BLaER1 (cell line): Measurements from ENCODE around the gene NRROS.

Experiments used
- H3K27ac ChIP-seq: shearing (Covaris generic); formaldehyde crosslinking; 2 replicates; pipeline ENCODE4 v1.8.1; 2022
- H3K27me3 ChIP-seq: shearing (Covaris generic); formaldehyde crosslinking; 2 replicates; pipeline ENCODE4 v1.8.1; 2022
- H3K36me3 ChIP-seq: shearing (Covaris generic); formaldehyde crosslinking; 2 replicates; pipeline ENCODE4 v1.8.1; 2022
- H3K4me1 ChIP-seq: shearing (Covaris generic); formaldehyde crosslinking; 2 replicates; pipeline ENCODE4 v1.8.1; 2022
- H3K4me2 ChIP-seq: shearing (Covaris generic); formaldehyde crosslinking; 2 replicates; pipeline ENCODE4 v1.8.1; 2022
- H3K4me3 ChIP-seq: shearing (Covaris generic); formaldehyde crosslinking; 2 replicates; pipeline ENCODE4 v1.8.1; 2022
- H3K9ac ChIP-seq: shearing (Covaris generic); formaldehyde crosslinking; 2 replicates; pipeline ENCODE4 v1.8.1; 2022
- H3K9me3 ChIP-seq: shearing (Covaris generic); formaldehyde crosslinking; 2 replicates; pipeline ENCODE4 v1.8.1; 2022
- H4K20me1 ChIP-seq: shearing (Covaris generic); formaldehyde crosslinking; 2 replicates; pipeline ENCODE4 v1.8.1; 2022
- Cebpa-rat ChIP-seq: shearing (Covaris generic); IDR thresholded peaks from 2 replicates; pipeline ENCODE4 v1.8.1; 2022

Gene NRROS

DNA sequence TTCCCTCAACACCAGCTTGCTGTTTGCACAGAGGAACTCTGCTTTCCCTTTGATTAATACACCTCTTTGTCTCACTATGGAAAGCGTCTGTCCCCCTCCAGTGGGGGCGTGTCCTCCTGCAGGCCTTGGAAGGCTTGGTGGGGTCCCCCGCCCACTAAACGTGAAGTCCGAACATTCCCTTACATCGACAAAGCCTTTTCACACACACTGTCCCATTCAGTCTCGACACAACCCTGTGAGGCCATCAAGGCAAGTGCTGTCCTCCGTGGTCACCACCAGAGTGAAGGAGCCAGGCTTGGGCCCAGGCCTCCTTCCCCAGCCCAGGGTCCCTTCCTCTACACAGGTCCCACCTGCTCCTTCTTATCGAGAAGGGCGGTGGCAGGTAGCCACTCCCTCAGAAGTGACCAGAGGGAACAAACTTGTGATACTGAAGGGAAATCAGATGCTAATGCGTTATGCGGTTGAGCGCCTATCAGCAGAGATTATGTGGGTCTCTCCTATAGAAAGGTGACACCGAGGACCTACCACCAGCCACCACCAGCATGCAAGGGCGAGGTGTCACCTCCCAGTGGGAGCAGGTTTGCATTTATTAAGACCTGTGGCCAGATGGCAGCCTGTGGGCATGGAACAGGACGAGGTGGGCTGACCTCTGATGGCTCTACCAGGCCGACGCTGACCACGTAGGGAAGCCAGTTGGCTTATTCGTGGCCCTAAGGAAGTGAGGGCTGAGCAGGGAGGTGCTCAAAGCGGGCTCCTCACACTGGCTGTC, 6.6 kb downstream of the NRROS start:
- H3K9me3 ChIP-seq: no peaks in the 10 kb centered on the region
- peak overlapping the region; percentile 36; the same call in 1 of the 2 replicates for H3K27ac ChIP-seq
- peaks cover 99% of the 10 kb centered on the region for H3K4me1 ChIP-seq
- peaks cover 74% of the 10 kb centered on the region for H3K36me3 ChIP-seq
- peak overlapping the region; percentile 98 for H3K4me2 ChIP-seq
- TF ChIP-seq Cebpa-rat: no peak
- no peaks in the 10 kb centered on the region for H3K27me3 ChIP-seq
- H3K4me3 ChIP-seq: no peak overlapping the region
- no peak overlapping the region for H3K9ac ChIP-seq
- H4K20me1 ChIP-seq: peaks cover 100% of the 10 kb centered on the region

DNA sequence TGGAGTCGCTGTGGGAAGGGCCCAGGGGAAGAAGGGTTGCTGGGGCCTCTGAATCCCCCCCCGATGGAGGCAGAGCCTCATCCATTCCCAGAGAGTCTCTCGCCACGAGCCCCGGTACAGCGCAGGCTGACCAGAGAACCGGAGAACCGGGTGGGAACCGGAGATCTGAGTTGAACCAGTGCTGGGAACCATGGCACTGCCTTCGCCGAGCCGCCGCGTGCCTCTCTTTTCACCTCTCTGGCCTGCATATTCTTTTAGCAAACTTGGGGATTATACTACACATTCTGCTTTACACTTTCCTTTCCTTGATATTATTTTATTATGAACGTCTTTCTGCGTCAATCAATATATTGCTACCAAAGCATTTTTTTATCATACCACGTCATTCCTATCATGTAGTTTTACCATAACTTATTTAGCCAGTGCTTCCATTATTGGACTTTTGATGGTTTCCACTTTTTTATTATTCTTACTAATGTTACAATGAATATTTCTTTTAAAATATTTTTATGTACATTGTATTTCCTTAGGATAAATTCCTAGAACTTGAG, 7.2 kb downstream of the NRROS start:
- peaks cover 100% of the 10 kb centered on the region for H4K20me1 ChIP-seq
- peaks cover 100% of the 10 kb centered on the region for H3K4me1 ChIP-seq
- H3K27me3 ChIP-seq: no peaks in the 10 kb centered on the region
- no peak for TF ChIP-seq Cebpa-rat
- peaks cover 80% of the 10 kb centered on the region for H3K36me3 ChIP-seq
- peak overlapping the region; percentile 98 for H3K4me2 ChIP-seq
- no peak overlapping the region for H3K4me3 ChIP-seq
- no peak overlapping the region for H3K9ac ChIP-seq
- H3K9me3 ChIP-seq: no peaks in the 10 kb centered on the region
- peak overlapping the region; percentile 13; the same call in 1 of the 2 replicates for H3K27ac ChIP-seq

DNA sequence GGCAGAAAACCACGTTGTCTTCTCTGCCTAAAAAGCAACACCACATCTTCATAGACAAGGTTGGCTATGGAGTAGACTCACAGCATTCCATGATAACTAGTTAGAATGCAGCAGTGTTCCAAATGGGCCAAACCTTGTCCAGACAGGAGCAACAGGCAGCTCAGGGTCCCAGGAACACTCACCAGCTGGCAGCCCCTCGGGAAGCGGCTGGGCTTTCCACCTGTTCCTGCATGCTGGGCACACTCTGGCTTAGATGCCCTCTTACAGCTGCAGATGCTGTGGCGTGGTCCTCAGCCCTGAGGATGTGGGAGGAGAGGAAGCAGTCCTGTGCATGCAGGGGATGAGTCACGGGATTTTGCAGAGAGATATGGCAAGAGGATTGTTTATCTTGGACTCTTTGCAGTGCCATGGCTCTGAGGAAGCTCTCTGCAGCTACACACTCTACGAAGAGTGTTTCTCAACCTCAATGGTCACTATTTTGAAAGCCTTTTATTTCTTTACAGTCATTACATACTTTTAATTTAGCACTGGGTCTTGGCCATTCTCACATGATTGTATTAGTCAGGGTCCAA, 11.3 kb downstream of the NRROS start:
- H3K36me3 ChIP-seq: peaks cover 97% of the 10 kb centered on the region
- no peaks in the 10 kb centered on the region for H3K9me3 ChIP-seq
- H3K4me2 ChIP-seq: peak overlapping the region; percentile 76
- H3K9ac ChIP-seq: no peak overlapping the region
- peaks cover 100% of the 10 kb centered on the region for H4K20me1 ChIP-seq
- no peak for TF ChIP-seq Cebpa-rat
- no peak overlapping the region for H3K4me3 ChIP-seq
- H3K4me1 ChIP-seq: peaks cover 99% of the 10 kb centered on the region
- no peak overlapping the region for H3K27ac ChIP-seq
- H3K27me3 ChIP-seq: no peaks in the 10 kb centered on the region

DNA sequence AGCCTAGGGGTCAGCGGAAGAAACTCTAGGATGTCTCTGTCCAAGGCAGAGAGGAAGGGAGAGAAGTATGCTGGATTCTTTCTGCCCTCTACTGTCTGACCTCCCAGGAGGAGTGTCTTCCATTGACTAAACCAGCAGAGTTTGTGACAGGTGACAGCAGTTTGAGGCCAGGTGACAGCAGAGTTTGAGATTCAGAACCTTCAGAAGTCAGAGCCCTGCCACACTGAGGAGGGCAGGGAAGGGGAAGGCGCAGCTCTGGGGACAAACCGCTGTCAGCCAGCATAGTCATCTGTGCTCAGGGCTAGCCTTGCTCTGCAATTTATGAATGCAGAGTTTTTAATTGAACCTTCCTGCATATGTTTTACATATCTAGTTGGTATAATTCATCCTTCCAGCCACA, 12.3 kb downstream of the NRROS start:
- TF ChIP-seq Cebpa-rat: no peak
- Histone ChIP-seq H3K9me3 (no peaks in the 10 kb centered on the region), H3K4me2 (peak overlapping the region; percentile 76), H3K4me1 (peaks cover 98% of the 10 kb centered on the region), H3K27me3 (no peaks in the 10 kb centered on the region), H3K36me3 (peaks cover 97% of the 10 kb centered on the region), H3K9ac (no peak overlapping the region), H4K20me1 (peaks cover 100% of the 10 kb centered on the region), H3K4me3 (no peak overlapping the region), H3K27ac (peak overlapping the region; percentile 46; the same call in 1 of the 2 replicates)

DNA sequence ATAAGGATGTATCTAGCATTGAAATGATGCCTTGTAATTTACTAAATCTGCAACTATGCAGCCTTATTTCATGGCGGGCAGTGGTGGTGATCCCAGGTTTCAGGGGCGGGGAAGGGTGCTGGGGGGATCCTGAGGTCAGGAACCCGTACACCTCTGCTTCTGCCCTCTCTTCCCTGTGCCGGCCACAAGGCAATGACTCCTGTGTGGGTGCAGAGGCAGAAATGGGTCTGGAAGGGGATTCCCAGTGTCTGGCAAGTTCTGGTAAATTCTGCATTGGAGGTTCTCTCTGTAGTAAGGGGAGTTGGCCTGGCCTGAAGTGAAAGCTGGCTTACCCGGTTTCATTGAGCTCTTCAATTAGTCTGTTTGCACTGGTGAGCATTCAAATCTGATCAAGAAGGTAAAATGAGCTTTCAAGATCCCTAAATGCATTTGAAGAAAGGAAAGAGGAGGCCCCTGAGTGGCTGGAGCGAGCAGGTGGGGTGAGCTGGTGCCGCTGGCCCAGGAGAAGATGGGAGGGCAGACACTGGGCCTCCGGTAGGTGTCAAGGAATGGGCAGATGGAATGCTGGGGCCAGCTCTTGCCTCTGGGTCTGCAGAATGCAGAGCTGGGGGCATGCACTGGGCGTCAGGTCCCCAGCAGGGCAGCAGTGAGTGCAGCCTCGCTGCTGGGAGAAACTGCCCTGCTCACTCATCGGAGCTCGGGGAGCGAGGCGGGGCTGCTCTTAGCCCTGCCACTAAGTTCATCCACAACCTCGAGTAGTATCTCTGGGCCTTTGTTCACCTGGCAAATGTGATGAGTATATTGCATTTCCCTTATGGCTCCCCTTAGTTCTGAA, 13.7 kb downstream of the NRROS start:
- Histone ChIP-seq H3K27me3 (no peaks in the 10 kb centered on the region), H3K4me2 (peak overlapping the region; percentile 76), H4K20me1 (peaks cover 100% of the 10 kb centered on the region), H3K9ac (peak overlapping the region; percentile 60), H3K4me1 (peaks cover 85% of the 10 kb centered on the region), H3K9me3 (no peaks in the 10 kb centered on the region), H3K36me3 (peaks cover 97% of the 10 kb centered on the region), H3K4me3 (no peak overlapping the region), H3K27ac (peak overlapping the region; percentile 46)
- TF ChIP-seq Cebpa-rat: no peak

DNA sequence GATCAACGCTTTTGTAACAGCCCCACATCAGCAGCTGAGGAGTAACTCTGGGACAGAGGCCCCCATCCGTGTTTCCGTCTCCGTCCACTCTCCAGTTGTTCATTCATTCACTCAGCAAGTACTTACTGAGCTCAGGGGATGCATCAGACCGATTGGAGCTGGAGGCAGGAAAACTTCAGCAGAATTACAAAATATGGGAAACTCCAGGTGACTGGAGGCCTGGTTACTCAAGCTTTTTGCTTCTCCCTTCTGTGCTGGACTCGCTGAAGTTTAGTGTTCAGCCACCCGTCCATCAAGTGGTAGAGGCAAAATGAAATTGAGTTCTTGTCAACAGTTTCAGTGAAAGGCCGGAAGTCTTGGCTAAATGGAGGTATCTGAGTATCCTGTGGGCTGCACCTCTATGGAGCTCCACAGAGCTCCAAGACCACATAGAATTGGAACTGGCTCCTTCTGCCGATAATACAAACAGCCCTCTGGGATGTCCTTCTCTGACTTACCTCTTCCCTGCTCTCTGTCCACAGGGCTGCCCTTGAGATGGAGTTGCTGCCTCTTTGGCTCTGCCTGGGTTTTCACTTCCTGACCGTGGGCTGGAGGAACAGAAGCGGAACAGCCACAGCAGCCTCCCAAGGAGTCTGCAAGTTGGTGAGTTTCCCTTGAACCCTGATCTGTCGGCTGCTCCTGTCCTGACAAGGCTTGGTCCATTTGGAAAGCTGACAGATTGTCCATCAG, 14.7 kb downstream of the NRROS start:
- H3K4me1 ChIP-seq: peaks cover 75% of the 10 kb centered on the region
- H3K9me3 ChIP-seq: no peaks in the 10 kb centered on the region
- TF ChIP-seq Cebpa-rat: no peak
- no peak overlapping the region for H3K4me3 ChIP-seq
- peak overlapping the region; percentile 46 for H3K27ac ChIP-seq
- H4K20me1 ChIP-seq: peaks cover 100% of the 10 kb centered on the region
- H3K36me3 ChIP-seq: peaks cover 97% of the 10 kb centered on the region
- H3K9ac ChIP-seq: peak overlapping the region; percentile 60
- H3K27me3 ChIP-seq: no peaks in the 10 kb centered on the region
- H3K4me2 ChIP-seq: peak overlapping the region; percentile 76

DNA sequence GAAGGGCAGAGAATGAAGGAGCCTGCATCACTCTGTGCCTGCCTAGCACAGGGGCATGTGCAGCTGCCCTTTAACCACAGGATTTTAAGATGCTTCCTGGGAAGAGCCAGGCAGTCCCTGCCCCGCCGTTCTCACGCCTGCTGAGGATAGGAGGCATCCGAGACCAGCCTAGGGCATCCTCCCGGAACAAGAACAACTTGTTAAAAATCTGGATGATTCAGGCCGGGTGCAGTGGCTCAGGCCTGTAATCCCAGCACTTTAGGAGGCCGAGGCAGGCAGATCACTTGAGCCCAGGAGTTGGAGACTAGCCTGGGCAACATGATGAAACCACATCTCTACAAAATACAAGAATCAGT, 15.2 kb downstream of the NRROS start:
- Histone ChIP-seq H3K4me2 (peak overlapping the region; percentile 76), H4K20me1 (peaks cover 100% of the 10 kb centered on the region), H3K4me3 (no peak overlapping the region)

DNA sequence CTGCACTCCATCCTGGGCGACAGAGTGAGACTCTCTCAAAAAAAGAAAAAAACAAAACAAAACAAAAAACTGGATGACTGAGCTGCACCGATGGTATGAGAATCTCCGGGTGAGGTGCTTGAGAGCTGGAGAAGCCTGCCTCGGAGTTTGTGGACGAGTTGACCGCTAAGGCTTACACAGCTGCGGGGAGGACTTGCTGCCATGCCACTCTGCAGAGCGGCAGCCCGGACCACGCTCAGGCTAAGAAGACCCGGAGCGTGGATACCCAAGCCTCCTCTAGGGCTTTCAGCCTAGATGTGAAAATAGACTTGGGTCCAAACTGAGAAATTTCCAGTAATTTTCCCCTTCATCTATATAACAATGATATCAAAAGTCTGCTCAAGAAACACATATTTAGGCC, 16.0 kb downstream of the NRROS start:
- H3K4me2 ChIP-seq: no peak overlapping the region
- no peak overlapping the region for H3K4me3 ChIP-seq
- peaks cover 61% of the 10 kb centered on the region for H3K4me1 ChIP-seq
- no peak for TF ChIP-seq Cebpa-rat
- peaks cover 100% of the 10 kb centered on the region for H4K20me1 ChIP-seq
- H3K27ac ChIP-seq: no peak overlapping the region
- H3K36me3 ChIP-seq: peaks cover 100% of the 10 kb centered on the region
- H3K9me3 ChIP-seq: no peaks in the 10 kb centered on the region
- no peaks in the 10 kb centered on the region for H3K27me3 ChIP-seq
- H3K9ac ChIP-seq: no peak overlapping the region

More for the DNA sequence above, 15.2 kb downstream of the NRROS start:
- TF ChIP-seq Cebpa-rat: no peak
- Histone ChIP-seq H3K4me1 (peaks cover 69% of the 10 kb centered on the region), H3K27ac (peak overlapping the region; percentile 46), H3K36me3 (peaks cover 100% of the 10 kb centered on the region), H3K9me3 (no peaks in the 10 kb centered on the region), H3K27me3 (no peaks in the 10 kb centered on the region), H3K9ac (peak overlapping the region; percentile 60; the same call in 1 of the 2 replicates)

DNA sequence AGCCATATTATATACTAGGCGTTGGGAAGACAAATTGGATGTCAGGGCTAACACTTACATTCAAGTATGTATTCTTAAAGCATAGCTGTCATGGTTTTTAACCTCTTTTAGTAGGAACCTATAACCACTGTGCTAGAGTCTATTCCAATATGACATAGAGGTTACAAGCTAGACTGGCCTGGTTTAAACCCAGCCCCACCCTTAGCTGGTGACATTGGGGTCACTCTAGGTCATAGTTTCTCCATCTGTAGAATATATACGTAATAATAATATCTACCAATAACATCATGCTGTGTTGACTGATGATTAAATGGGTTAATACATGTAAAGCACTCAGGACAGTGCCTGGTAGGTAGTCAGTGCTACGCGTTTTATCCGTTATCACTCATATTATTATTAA, 16.7 kb downstream of the NRROS start:
- Histone ChIP-seq H3K9ac (no peak overlapping the region), H3K4me1 (peaks cover 54% of the 10 kb centered on the region), H3K27me3 (no peaks in the 10 kb centered on the region), H3K4me3 (no peak overlapping the region), H3K36me3 (peaks cover 100% of the 10 kb centered on the region), H3K27ac (0 out of 2 replicates have a peak overlapping the region, but pooled peaks have one; percentile 26), H3K9me3 (no peaks in the 10 kb centered on the region), H3K4me2 (no peak overlapping the region), H4K20me1 (peaks cover 100% of the 10 kb centered on the region)
- TF ChIP-seq Cebpa-rat: no peak
